Fibroblast of lung (primary cell): ENCODE results near the gene HOXC6. TPM values are rescaled to one million over a fixed set of nuclear protein-coding genes. Genes with fewer than 3 reads are reported as not detected.

Experiments used
- DNase-seq, 2 donors: peaks; one replicate each; pipeline versions ENCODE4 v3.0.0 to v3.0.0-alpha.2; 2010; ENCODE audit warnings: low read depth in 2 of 2
- H2AFZ ChIP-seq: 2 replicates; pipeline ENCODE4 v1.5.1; 2012; ENCODE audit warnings: low read length, control low read depth, inconsistent platforms
- H3K27ac ChIP-seq: 2 replicates; pipeline ENCODE4 v1.5.1; 2011; ENCODE audit warnings: low read length, control low read depth; ENCODE audit not compliant: insufficient read depth
- H3K27me3 ChIP-seq: 2 replicates; pipeline ENCODE4 v1.5.1; 2011; ENCODE audit warnings: mild to moderate bottlenecking, low read length; ENCODE audit not compliant: control insufficient read depth, insufficient read depth
- H3K36me3 ChIP-seq: 2 replicates; pipeline ENCODE4 v1.5.1; 2011; ENCODE audit warnings: low read length; ENCODE audit not compliant: control insufficient read depth, insufficient read depth
- H3K4me1 ChIP-seq: 2 replicates; pipeline ENCODE4 v1.5.1; 2011; ENCODE audit warnings: low read length; ENCODE audit not compliant: control insufficient read depth, insufficient read depth; ENCODE audit errors: extremely low read depth
- H3K4me2 ChIP-seq: 2 replicates; pipeline ENCODE4 v1.5.1; 2011; ENCODE audit warnings: low read length, control low read depth; ENCODE audit not compliant: insufficient read depth; ENCODE audit errors: extremely low read depth
- H3K4me3 ChIP-seq, 4 experiments: fragments of 200-600 bp in 1 of 4; sonication (generic) in 1 of 4; replicated peaks in 1 of 4; 2 replicates each; pipeline ENCODE4 v1.5.1; 2011 to 2016; ENCODE audit warnings: low read length in 4 of 4, low read depth in 3 of 4, mild to moderate bottlenecking in 3 of 4, control low read depth in 2 of 4, inconsistent platforms in 1 of 4, mixed read lengths in 1 of 4; ENCODE audit not compliant: insufficient read depth in 1 of 4; ENCODE audit errors: control extremely low read depth in 1 of 4
- H3K79me2 ChIP-seq: 2 replicates; pipeline ENCODE4 v1.5.1; 2012; ENCODE audit warnings: mild to moderate bottlenecking, low read length, inconsistent platforms; ENCODE audit not compliant: control insufficient read depth, insufficient read depth
- H3K9ac ChIP-seq: 2 replicates; pipeline ENCODE4 v1.5.1; 2011; ENCODE audit warnings: mild to moderate bottlenecking, low read length, control low read depth; ENCODE audit not compliant: insufficient read depth
- H3K9me3 ChIP-seq: 2 replicates; pipeline ENCODE4 v1.5.1; 2012; ENCODE audit warnings: low read depth, low read length; ENCODE audit not compliant: control insufficient read depth, insufficient read depth
- H4K20me1 ChIP-seq: 2 replicates; pipeline ENCODE4 v1.5.1; 2011; ENCODE audit warnings: low read length; ENCODE audit not compliant: control insufficient read depth, insufficient read depth; ENCODE audit errors: extremely low read depth
- CTCF ChIP-seq, 2 donors: IDR thresholded peaks in 1 of 2; conservative IDR thresholded peaks in 1 of 2; 1 replicate in 1 of 2; 2 replicates in 1 of 2; pipeline ENCODE4 v1.5.1; 2011 to 2012; ENCODE audit warnings: low read length in 2 of 2, control low read depth in 1 of 2, inconsistent platforms in 1 of 2, low read depth in 1 of 2, mild to moderate bottlenecking in 1 of 2
- EZH2 ChIP-seq: IDR thresholded peaks from 2 replicates; pipeline ENCODE4 v1.5.1; 2012; ENCODE audit warnings: low read length, control low read depth, mild to moderate bottlenecking; ENCODE audit errors: missing control alignments
- polyA plus RNA-seq, 2 donors: library from polyadenylated mRNA; depleted of rRNA in 1 of 2; stranded (reverse) in 1 of 2; unstranded in 1 of 2; fragments of >200 nt; gene quantifications; 2 replicates each; pipeline ENCODE4 v1.2.1, GENCODE V29; 2011 to 2012; ENCODE audit warnings: missing spikeins in 1 of 2
- total RNA-seq: library from RNA; depleted of rRNA; stranded (reverse); fragments of >200 nt; gene quantifications from 2 replicates; pipeline ENCODE4 v1.2.1, GENCODE V29; 2014

The HOXC6 gene
- total and polyA plus RNA-seq, 2 donors (not counting 1 experiment from before 2014, with no cell fraction given) = 0.17 to 0.52 TPM

GRCh38 chr12:53994264-53995001 lies 33.8 kb upstream of the HOXC6 start:
- Histone ChIP-seq H4K20me1 (no peaks in the 10 kb centered on the region), H3K9me3 (no peaks in the 10 kb centered on the region), H3K36me3 (no peaks in the 10 kb centered on the region), H3K9ac (no peak overlapping the region), H3K4me3 (no peak overlapping the region), H3K27me3 (peaks cover 88% of the 10 kb centered on the region), H3K79me2 (no peaks in the 10 kb centered on the region), H3K27ac (no peak overlapping the region), H2AFZ (no peak overlapping the region), H3K4me1 (no peaks in the 10 kb centered on the region), H3K4me2 (peak overlapping the region; percentile 44)
- DNase-seq = no peak
- TF ChIP-seq EZH2 = peak; percentile 77
- no peak for TF ChIP-seq CTCF (conservative IDR thresholded peaks at IDR 0.05 in 1 of 2, IDR thresholded peaks at IDR 0.05 in 1 of 2; ENCODE audit: low read depth in 1 of 2, low read length in 2 of 2)

DNA sequence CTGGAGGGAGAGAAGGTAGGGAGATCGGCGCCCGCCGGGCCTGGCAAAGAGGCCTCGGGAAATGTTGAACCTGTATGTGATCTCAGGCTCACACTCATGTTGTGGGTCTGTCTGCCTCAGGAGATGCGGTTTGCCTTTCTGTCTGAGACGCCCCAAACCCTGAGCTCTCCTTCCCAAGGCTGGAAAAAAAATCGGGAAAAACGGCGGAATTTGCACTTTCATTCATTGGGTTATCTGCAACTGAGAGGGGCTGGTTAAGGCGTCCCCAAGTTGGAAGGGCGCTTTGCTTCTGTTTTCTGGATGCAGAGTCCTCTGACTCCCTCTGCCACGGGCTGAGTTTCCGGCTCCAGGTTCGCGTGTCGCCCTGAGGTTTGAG lies 33.2 kb upstream of the HOXC6 start:
- peak overlapping the region; percentile 44 for H3K4me2 ChIP-seq
- no peaks in the 10 kb centered on the region for H3K79me2 ChIP-seq
- peaks cover 88% of the 10 kb centered on the region for H3K27me3 ChIP-seq
- H2AFZ ChIP-seq = no peak overlapping the region
- no peak overlapping the region for H3K9ac ChIP-seq
- no peaks in the 10 kb centered on the region for H3K4me1 ChIP-seq
- no peaks in the 10 kb centered on the region for H3K36me3 ChIP-seq
- no peak for DNase-seq
- no peak for TF ChIP-seq CTCF (conservative IDR thresholded peaks at IDR 0.05 in 1 of 2, IDR thresholded peaks at IDR 0.05 in 1 of 2; ENCODE audit: low read depth in 1 of 2, low read length in 2 of 2)
- peak; percentile 97 for TF ChIP-seq EZH2
- no peaks in the 10 kb centered on the region for H4K20me1 ChIP-seq
- H3K9me3 ChIP-seq = no peaks in the 10 kb centered on the region
- peak overlapping the region in 1 of 4 experiments; percentile 7 for H3K4me3 ChIP-seq
- no peak overlapping the region for H3K27ac ChIP-seq

DNA sequence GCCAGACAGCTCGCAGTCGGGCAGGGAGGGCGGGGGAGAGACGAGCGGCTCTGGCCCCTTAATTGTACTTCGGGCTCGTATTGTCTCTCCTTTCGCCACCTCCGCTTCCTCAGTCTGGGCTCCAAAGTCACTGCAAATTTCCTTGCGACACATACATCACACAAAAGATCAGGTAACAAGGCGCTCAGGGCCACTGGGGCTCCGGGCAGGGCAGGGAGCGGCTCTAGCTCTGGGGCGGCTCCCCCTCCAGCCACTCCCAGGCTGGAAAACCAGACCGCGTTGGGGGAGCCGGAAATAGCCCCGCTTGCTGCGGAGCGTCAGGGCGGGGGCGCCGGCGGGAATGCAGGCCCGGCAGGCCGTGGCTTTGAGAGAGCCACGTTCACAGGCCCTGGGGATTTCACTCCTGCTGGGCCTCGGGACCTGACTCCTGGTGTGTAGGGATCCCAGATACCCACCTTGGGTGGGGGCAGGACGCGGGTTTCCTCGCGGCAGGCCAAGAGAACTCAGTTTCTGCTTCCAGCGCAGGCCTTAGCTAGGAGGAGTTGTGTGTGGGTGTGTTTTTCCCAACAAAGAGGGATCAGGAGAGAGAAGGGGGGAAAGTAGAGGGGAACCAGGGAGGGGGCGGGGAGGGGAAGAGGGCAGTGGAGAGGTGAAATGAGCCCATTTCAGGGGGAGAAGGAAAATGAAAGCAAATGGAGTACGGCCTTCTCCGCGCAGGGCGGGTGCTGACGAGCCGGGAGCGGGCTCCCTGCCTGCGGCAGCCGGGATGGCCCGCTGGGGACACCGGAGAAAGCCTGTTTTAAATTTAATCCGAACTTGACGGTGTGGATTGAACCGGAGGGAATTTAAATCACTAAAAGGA lies 32.6 kb upstream of the HOXC6 start:
- no peaks in the 10 kb centered on the region for H3K9me3 ChIP-seq
- peak overlapping the region; percentile 13 to 45 (median 38) for H3K4me3 ChIP-seq
- no peaks in the 10 kb centered on the region for H3K4me1 ChIP-seq
- H4K20me1 ChIP-seq = no peaks in the 10 kb centered on the region
- peak overlapping the region; percentile 71 for H3K4me2 ChIP-seq
- peak overlapping the region; percentile 69 for H2AFZ ChIP-seq
- H3K27ac ChIP-seq = no peak overlapping the region
- no peak for DNase-seq
- H3K27me3 ChIP-seq = peaks cover 88% of the 10 kb centered on the region
- H3K9ac ChIP-seq = peak overlapping the region; percentile 58
- H3K36me3 ChIP-seq = no peaks in the 10 kb centered on the region
- no peaks in the 10 kb centered on the region for H3K79me2 ChIP-seq
- TF ChIP-seq EZH2 (peak; percentile 8), CTCF (conservative IDR thresholded peaks at IDR 0.05 in 1 of 2, IDR thresholded peaks at IDR 0.05 in 1 of 2; ENCODE audit: low read depth in 1 of 2, low read length in 2 of 2) (no peak)
